ENCODE data around the gene TLR2.
"Not testable (repeated sequence)": the region's sequence is repeated elsewhere in the genome, so short reads cannot be mapped to it uniquely, and the experiment has no call there.

The TLR2 gene

GRCh38 chr4:153663667-153664066, 20.4 kb upstream of the TLR2 start:
- DNase-seq = no peak

DNA sequence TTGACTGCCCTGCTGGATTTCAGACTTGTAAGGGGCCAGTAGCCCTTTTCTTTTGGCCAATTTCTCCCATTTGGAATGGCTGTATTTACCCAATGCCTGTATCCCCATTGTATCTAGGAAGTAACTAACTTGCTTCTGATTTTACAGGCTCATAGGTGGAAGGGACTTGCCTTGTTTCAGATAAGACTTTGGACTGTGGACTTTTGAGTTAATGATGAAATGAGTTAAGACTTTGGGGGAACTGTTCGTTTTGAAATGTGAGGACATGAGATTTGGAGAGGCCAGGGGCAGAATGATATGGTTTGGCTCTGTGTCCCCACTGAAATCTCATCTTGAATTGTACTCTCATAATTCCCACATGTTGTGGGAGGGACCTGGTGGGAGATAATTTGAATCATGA, 17.6 kb upstream of the TLR2 start:
- DNase-seq = not testable (repeated sequence)

GRCh38 chr4:153668647-153669046, 15.4 kb upstream of the TLR2 start:
- DNase-seq = no peak

GRCh38 chr4:153669838-153670237, 14.2 kb upstream of the TLR2 start:
- DNase-seq = no peak

- peak; percentile 41 for DNase-seq
Observed at GRCh38 chr4:153676486-153676885, 7.6 kb upstream of the TLR2 start.

DNA sequence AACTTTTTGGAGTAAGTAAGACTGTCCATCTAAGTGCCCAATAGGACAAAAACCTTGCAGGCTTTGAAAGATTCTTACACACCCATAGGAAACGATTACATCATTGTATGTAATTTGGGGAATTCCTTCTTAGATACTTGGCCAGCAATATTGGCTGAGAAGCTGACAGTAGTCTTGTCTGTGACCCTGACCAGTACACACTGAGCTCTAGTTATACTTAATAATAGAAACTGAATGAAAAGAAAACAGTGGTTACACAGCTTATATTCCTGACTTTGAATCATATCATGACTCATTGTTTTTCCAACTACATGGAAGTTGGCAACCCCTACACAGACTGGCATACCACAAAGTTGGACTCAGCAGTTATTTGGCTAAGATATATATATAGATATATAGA, 7.1 kb upstream of the TLR2 start:
- DNase-seq = peak; percentile 98

GRCh38 chr4:153679486-153679885, 4.6 kb upstream of the TLR2 start:
- DNase-seq = peak; percentile 67

GRCh38 chr4:153683763-153684181, 308 bp upstream of the TLR2 start:
- DNase-seq = no peak

GRCh38 chr4:153684971-153685371, 891 bp downstream of the TLR2 start:
- DNase-seq = peak; percentile 10

DNA sequence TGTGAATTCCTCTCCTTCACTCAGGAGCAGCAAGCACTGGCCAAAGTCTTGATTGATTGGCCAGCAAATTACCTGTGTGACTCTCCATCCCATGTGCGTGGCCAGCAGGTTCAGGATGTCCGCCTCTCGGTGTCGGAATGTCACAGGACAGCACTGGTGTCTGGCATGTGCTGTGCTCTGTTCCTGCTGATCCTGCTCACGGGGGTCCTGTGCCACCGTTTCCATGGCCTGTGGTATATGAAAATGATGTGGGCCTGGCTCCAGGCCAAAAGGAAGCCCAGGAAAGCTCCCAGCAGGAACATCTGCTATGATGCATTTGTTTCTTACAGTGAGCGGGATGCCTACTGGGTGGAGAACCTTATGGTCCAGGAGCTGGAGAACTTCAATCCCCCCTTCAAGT, 20.4 kb downstream of the TLR2 start:
- DNase-seq = no peak

DNA sequence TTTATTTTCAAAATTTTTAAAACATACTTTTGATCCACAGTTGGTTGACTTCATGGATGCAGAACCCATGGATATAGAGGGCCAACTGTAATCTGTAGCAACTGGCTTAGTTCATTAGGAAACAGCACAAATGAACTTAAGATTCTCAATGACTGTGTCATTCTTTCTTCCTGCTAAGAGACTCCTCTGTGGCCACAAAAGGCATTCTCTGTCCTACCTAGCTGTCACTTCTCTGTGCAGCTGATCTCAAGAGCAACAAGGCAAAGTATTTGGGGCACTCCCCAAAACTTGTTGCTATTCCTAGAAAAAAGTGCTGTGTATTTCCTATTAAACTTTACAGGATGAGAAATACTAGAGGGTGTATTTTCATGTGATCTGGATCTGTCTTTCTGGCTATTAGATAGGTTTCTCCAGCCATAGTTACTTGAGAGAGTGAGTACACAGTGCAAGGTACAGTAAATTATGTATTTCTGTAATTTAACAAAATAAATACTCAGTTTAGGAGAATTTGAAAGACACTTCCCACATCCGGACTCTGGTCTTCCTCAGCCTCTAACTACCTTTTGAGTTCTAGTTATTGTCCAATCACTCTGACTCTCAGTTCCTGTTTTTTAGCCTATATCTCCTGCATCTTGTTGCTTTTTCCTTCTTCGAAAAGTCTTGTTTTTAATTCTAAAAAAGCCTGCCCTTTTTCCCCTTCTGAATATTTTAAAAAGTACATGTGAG, 21.8 kb downstream of the TLR2 start:
- DNase-seq = peak; percentile 59

DNA sequence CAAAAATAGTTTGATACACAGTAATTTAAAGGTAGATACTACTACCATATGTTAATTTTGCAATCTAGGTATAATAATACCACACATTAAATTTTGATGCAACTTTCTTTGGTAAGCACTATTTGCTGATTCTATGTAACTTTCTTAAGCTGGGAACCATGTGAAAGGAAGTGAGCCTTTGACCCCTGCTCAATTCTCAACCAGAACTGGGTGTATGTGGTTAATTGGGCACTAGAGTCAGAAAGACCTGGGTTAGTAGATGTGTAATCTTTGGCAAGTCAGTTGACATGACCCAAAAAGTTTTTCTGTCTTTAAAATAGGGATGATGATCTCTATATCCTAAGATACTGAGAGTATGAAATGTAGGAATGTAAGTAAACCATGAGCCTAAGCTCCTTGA, 22.4 kb downstream of the TLR2 start:
- no peak for DNase-seq

- DNase-seq = no peak
Observed at GRCh38 chr4:153710681-153711080, 26.6 kb downstream of the TLR2 start.

GRCh38 chr4:153713866-153714646, 30.0 kb downstream of the TLR2 start:
- peak; percentile 34 for DNase-seq

DNA sequence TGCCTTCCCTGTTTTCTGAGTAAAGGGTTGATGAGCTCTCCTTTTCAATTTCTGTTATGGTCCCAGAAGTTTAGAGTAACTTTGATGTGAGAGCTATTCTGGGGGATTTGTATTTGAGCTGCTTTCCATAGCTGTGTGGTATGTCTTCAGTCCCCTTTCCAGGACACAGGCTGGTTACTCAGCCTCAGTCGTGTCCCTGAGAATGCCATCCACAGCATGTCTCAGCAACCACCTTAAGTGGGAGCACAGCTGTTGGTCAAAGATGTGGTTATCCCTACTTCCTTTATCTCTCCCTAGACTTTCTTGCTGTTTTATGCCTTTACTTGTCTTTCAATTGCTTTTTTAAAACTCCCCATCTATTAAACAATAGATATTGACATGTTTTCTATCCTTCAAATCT, 38.0 kb downstream of the TLR2 start:
- DNase-seq = no peak

- no peak for DNase-seq
Observed at GRCh38 chr4:153724606-153725005, 40.5 kb downstream of the TLR2 start.

DNA sequence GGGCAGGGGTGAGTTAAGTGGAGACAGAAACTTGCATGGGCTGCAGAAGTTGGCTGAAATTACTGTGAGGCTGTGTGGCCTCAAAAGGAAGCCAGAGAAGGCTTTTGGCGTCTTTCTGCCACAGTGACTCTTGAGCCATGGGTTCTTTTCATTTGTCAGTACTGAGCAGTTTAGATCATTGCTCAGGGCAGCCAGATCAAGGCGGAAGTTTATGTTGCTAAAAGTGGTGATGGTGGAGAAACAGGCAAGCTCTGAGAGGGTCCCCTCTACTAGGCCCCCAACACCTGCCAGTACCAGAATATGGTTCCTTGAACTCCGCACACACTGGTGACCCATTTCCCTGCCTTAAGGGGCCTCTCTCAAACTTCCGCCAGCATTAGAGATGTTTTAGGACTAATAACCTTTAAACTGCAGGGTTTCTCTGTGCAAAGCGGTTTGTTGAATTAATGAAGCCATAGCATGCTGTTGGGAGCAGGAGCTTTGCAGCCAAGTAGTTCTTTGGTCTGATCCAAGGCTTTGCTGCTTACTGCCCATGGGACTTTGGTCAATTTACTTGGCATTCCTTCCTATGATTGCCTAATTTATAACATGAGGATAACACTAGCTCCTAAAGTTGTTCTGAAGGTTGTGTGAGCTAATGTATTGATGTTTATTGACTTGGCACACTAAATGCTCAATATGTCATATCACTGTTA, 41.2 kb downstream of the TLR2 start:
- no peak for DNase-seq

GRCh38 chr4:153725831-153726154, 41.7 kb downstream of the TLR2 start:
- DNase-seq = no peak

- DNase-seq = no peak
Observed at GRCh38 chr4:153728151-153728550, 44.1 kb downstream of the TLR2 start.

DNA sequence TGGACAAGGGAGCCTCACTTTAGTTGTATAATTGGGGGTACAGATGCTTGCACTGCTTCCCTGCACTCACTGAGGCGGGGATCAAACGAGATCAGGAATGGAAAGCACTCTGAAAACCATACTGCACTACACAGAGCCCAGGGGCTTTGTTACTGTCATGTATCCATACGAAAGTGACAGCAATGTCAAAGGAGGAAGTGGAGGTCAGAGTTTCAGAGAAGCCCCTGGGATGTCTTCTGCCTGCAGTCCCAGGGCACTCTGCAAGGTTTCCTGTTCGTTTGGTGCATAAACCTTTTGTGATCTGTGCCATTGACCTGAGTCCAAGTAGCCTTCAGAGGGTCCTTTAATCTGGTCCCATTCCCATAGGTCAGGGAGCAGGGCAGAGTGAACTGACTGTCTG, 44.6 kb downstream of the TLR2 start:
- peak; percentile 56 for DNase-seq

GRCh38 chr4:153729895-153730294, 45.8 kb downstream of the TLR2 start:
- peak; percentile 21 for DNase-seq

GRCh38 chr4:153731239-153731638, 47.2 kb downstream of the TLR2 start:
- DNase-seq = peak; percentile 52

- no peak for DNase-seq
Observed at GRCh38 chr4:153733751-153734448, 49.8 kb downstream of the TLR2 start.

Data from inflammatory macrophage treated with lipopolysaccharide for 4 hours (primary cell).